Activated T-cell treated with anti-CD3 and anti-CD28 coated beads, Interleukin-2, amount 50 U/mL, for 4 hours (primary cell): ENCODE measurements around the gene SLC22A2. TPM values are rescaled to one million over a fixed set of nuclear protein-coding genes. Genes with fewer than 3 reads are reported as not detected.

Experiments
- ATAC-seq, 2 donors: fragments of 200-7000 bp; cut with Tn5 transposase; one replicate each; pipeline ENCODE4 v1.10.0; 2021
- DNase-seq: peaks from one replicate; pipeline ENCODE4 v3.0.0-alpha.2; 2020
- H3K27me3 Mint-ChIP-seq: one replicate; pipeline ENCODE4 v1.8.0; 2021; ENCODE audit warnings: low read depth, mixed read lengths
- H3K36me3 Mint-ChIP-seq: one replicate; pipeline ENCODE4 v1.8.0; 2022; ENCODE audit warnings: mixed read lengths; ENCODE audit not compliant: insufficient read depth
- H3K4me1 Mint-ChIP-seq: one replicate; pipeline ENCODE4 v1.8.0; 2021; ENCODE audit warnings: low read depth, mixed read lengths
- H3K4me3 Mint-ChIP-seq: one replicate; pipeline ENCODE4 v1.8.0; 2021; ENCODE audit warnings: mild to moderate bottlenecking, moderate library complexity, mixed read lengths
- H3K9me3 Mint-ChIP-seq: one replicate; pipeline ENCODE4 v1.8.0; 2021; ENCODE audit warnings: mixed read lengths
- total RNA-seq, 3 donors: library from RNA; stranded (reverse); gene quantifications; one replicate each; pipeline ENCODE4 v1.2.1, GENCODE V29; 2021

The SLC22A2 gene
- total RNA-seq, 3 donors from 2014 or later, result not detected

GRCh38 chr6:160278786-160279310, 20.2 kb upstream of the SLC22A2 start:
- DNase-seq (no peak), ATAC-seq (no peak)
- no peaks in the 10 kb centered on the region for H3K36me3 Mint-ChIP-seq
- H3K4me1 Mint-ChIP-seq, result no peaks in the 10 kb centered on the region
- H3K27me3 Mint-ChIP-seq, result no peaks in the 10 kb centered on the region
- H3K9me3 Mint-ChIP-seq, result no peaks in the 10 kb centered on the region
- no peak overlapping the region for H3K4me3 Mint-ChIP-seq

GRCh38 chr6:160278311-160278710, 19.7 kb upstream of the SLC22A2 start:
- H3K9me3 Mint-ChIP-seq, result no peaks in the 10 kb centered on the region
- ATAC-seq, result no peak
- no peaks in the 10 kb centered on the region for H3K27me3 Mint-ChIP-seq
- DNase-seq, result no peak
- H3K4me1 Mint-ChIP-seq, result no peaks in the 10 kb centered on the region
- H3K4me3 Mint-ChIP-seq, result no peak overlapping the region
- no peaks in the 10 kb centered on the region for H3K36me3 Mint-ChIP-seq

GRCh38 chr6:160277546-160277945, 18.9 kb upstream of the SLC22A2 start:
- Mint-ChIP-seq H3K4me3 (no peak overlapping the region), H3K9me3 (no peaks in the 10 kb centered on the region), H3K36me3 (no peaks in the 10 kb centered on the region), H3K27me3 (no peaks in the 10 kb centered on the region), H3K4me1 (no peaks in the 10 kb centered on the region)
- DNase-seq (no peak), ATAC-seq (no peak)

GRCh38 chr6:160277144-160277543, 18.5 kb upstream of the SLC22A2 start:
- no peaks in the 10 kb centered on the region for H3K4me1 Mint-ChIP-seq
- ATAC-seq, result no peak
- no peak overlapping the region for H3K4me3 Mint-ChIP-seq
- H3K27me3 Mint-ChIP-seq, result no peaks in the 10 kb centered on the region
- H3K36me3 Mint-ChIP-seq, result no peaks in the 10 kb centered on the region
- H3K9me3 Mint-ChIP-seq, result no peaks in the 10 kb centered on the region
- DNase-seq, result no peak

- no peak for ATAC-seq
- DNase-seq, result no peak
- H3K4me1 Mint-ChIP-seq, result no peaks in the 10 kb centered on the region
- no peaks in the 10 kb centered on the region for H3K27me3 Mint-ChIP-seq
- no peak overlapping the region for H3K4me3 Mint-ChIP-seq
- H3K36me3 Mint-ChIP-seq, result no peaks in the 10 kb centered on the region
- H3K9me3 Mint-ChIP-seq, result no peaks in the 10 kb centered on the region
These were observed 17.5 kb upstream of the SLC22A2 start for GRCh38 chr6:160276126-160276525.

DNA sequence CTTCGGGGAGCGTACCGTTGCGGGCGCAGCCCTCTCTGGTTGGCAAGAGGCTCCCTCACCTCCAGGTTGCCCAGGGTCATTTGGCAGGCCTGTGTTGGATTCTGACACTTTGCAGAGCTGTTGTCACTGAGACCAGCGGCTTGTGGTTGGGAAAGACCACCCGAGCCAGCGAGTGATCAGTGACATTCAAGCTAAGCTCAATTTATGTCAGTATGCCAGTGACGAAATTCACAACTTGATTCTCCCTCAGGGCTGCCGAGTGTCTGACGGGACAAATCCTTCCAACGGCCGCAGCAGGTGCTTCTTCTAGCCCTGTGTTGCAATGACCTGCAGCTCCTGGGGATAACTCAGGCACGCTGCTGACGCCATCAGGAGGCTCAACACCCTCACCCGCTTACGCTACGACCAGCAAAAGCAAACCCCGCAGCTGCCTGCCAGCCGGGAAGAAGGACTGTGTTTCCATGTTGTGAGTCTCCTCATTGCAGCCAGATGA, 16.9 kb upstream of the SLC22A2 start:
- Mint-ChIP-seq H3K27me3 (no peaks in the 10 kb centered on the region), H3K9me3 (no peaks in the 10 kb centered on the region), H3K4me1 (no peaks in the 10 kb centered on the region), H3K4me3 (no peak overlapping the region), H3K36me3 (no peaks in the 10 kb centered on the region)
- no peak for DNase-seq
- ATAC-seq, result no peak

- Mint-ChIP-seq H3K27me3 (no peaks in the 10 kb centered on the region), H3K36me3 (no peaks in the 10 kb centered on the region), H3K4me3 (no peak overlapping the region), H3K4me1 (no peaks in the 10 kb centered on the region), H3K9me3 (no peaks in the 10 kb centered on the region)
- no peak for ATAC-seq
- DNase-seq, result no peak
These were observed 16.4 kb upstream of the SLC22A2 start for GRCh38 chr6:160274871-160275510.

DNA sequence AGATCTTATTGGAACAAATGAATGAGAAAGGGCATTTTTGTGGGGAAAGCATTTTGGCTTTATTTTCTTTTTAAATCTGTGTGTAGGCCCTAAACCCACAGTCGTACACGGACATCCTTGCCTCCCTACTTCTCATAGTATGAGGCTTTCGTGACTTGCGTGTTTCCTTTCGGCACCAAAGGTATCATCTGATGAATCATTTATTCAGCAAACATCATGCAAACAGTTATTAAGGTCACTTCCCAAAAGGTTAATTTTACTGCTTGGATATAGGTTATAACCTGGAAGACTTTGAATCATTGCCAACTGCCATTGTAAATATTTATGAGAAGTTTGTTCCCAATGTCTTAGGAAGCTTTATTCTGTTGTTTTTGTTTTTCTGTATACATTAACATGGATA, 15.1 kb upstream of the SLC22A2 start:
- H3K27me3 Mint-ChIP-seq, result no peaks in the 10 kb centered on the region
- no peaks in the 10 kb centered on the region for H3K36me3 Mint-ChIP-seq
- DNase-seq (no peak), ATAC-seq (no peak)
- no peak overlapping the region for H3K4me3 Mint-ChIP-seq
- no peaks in the 10 kb centered on the region for H3K9me3 Mint-ChIP-seq
- no peaks in the 10 kb centered on the region for H3K4me1 Mint-ChIP-seq

GRCh38 chr6:160273196-160273595, 14.6 kb upstream of the SLC22A2 start:
- Mint-ChIP-seq H3K27me3 (no peaks in the 10 kb centered on the region), H3K4me3 (no peak overlapping the region), H3K36me3 (no peaks in the 10 kb centered on the region), H3K4me1 (no peaks in the 10 kb centered on the region), H3K9me3 (no peaks in the 10 kb centered on the region)
- DNase-seq (no peak), ATAC-seq (peak in 1 of 2 donors; percentile 69)

- Mint-ChIP-seq H3K4me1 (no peaks in the 10 kb centered on the region), H3K4me3 (no peak overlapping the region)
- ATAC-seq, result no peak
These were observed 14.1 kb upstream of the SLC22A2 start for GRCh38 chr6:160272707-160273106.

GRCh38 chr6:160270347-160270746, 11.7 kb upstream of the SLC22A2 start:
- no peak for ATAC-seq
- Mint-ChIP-seq H3K4me1 (peaks cover 8% of the 10 kb centered on the region), H3K4me3 (no peak overlapping the region), H3K27me3 (no peaks in the 10 kb centered on the region), H3K36me3 (no peaks in the 10 kb centered on the region), H3K9me3 (no peaks in the 10 kb centered on the region)
- DNase-seq, result no peak

More at GRCh38 chr6:160272707-160273106, 14.1 kb upstream of the SLC22A2 start:
- Mint-ChIP-seq H3K27me3 (no peaks in the 10 kb centered on the region), H3K36me3 (no peaks in the 10 kb centered on the region), H3K9me3 (no peaks in the 10 kb centered on the region)
- DNase-seq, result no peak

DNA sequence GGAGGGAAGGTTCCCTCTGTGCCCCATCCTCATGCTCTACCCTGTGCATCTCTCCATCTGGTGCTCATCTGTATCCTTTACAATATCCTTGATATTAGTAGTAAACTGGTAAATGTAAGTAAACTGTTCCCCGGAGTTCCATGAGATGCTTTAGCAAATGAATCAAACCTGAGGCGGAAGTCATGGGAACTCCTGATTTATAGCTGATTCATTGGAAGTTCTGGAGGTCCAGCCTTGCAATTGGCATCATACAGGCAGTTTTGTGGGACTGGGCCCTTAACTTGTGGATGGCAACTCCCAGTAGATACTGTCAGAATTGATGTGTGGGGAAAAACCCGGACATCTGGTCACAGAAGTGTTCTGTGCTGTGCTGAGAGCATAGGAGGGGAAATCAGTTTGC, 11.2 kb upstream of the SLC22A2 start:
- H3K27me3 Mint-ChIP-seq, result no peaks in the 10 kb centered on the region
- no peaks in the 10 kb centered on the region for H3K36me3 Mint-ChIP-seq
- DNase-seq, result no peak
- peaks cover 8% of the 10 kb centered on the region for H3K4me1 Mint-ChIP-seq
- H3K4me3 Mint-ChIP-seq, result no peak overlapping the region
- ATAC-seq, result no peak
- no peaks in the 10 kb centered on the region for H3K9me3 Mint-ChIP-seq

DNA sequence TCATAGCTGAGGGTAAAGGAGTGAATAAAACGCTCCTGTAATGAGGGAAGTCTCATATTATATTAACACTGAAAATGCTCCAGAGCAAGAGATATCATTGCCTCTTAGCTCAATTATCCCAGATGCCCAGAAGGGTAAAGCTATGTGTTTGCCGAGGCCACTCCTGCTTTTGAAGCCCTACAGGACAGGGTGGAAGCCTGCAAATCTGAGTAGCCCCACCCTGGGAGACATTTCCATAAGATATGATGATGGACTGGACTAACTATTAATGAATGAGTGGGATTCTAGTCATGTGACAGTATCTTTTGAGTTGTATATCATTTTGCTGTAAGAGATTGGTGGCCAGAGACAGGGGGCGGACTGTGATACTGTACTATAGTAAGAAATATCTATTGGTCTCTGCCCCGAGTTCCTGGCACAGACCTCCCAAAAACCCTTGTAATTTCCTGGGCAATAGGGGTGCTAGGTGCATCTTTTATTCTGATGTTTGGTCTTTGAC, 10.5 kb upstream of the SLC22A2 start:
- Mint-ChIP-seq H3K36me3 (no peaks in the 10 kb centered on the region), H3K27me3 (no peaks in the 10 kb centered on the region), H3K4me3 (no peak overlapping the region), H3K9me3 (no peaks in the 10 kb centered on the region), H3K4me1 (peaks cover 8% of the 10 kb centered on the region)
- ATAC-seq (no peak), DNase-seq (no peak)

DNA sequence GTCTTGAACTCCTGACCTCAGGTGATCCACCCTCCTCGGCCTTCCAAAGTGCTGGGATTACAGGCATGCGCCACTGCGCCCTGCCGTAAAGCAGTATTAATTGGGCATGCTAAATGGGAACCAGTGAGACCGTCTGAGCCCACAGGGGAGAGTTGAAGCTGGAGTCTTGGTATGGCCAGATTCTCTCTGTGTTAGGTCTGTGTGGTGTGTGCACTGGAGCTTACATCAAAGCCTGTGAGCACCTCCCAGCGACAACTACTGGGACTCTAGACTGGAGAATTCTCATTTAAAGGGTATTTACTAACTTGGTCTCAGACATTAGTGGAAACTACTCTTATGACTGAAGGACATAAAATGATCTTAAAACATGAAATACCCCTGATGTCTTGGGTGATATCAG, 8.5 kb upstream of the SLC22A2 start:
- ATAC-seq, result no peak
- H3K36me3 Mint-ChIP-seq, result no peaks in the 10 kb centered on the region
- H3K9me3 Mint-ChIP-seq, result no peaks in the 10 kb centered on the region
- DNase-seq, result no peak
- H3K4me1 Mint-ChIP-seq, result peaks cover 8% of the 10 kb centered on the region
- H3K27me3 Mint-ChIP-seq, result no peaks in the 10 kb centered on the region
- H3K4me3 Mint-ChIP-seq, result no peak overlapping the region

DNA sequence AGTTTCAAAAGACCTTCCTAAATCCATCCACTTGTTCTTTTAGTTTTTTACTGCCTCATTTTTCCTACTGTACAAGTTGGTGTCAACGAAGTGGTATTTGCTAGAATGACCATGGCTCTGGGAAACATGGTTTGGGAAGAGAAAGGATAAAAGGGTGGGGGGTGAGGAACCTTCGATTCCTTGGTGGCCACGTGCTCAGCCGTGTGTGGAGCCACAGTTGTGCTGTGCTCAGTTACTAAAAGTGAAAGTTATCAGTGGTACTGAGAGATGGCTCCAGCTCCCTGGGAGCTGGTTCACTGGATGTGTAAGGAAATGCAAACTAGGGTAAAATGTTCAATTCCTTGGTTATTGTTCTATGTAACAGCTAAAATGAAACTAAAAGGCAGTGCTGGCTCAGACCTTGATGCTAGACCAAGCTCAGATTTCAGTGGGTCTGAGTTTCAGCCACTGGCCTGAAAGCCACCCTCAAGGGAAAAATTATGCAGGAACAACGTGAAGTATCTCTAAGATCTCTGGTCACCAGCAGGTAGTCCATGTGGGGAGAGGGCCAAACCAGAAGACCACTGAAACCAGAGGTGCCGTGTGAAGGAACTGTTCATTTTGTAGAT, 7.4 kb upstream of the SLC22A2 start:
- no peak overlapping the region for H3K4me3 Mint-ChIP-seq
- no peaks in the 10 kb centered on the region for H3K36me3 Mint-ChIP-seq
- no peaks in the 10 kb centered on the region for H3K9me3 Mint-ChIP-seq
- ATAC-seq, result no peak
- H3K27me3 Mint-ChIP-seq, result no peaks in the 10 kb centered on the region
- H3K4me1 Mint-ChIP-seq, result peaks cover 8% of the 10 kb centered on the region
- DNase-seq, result no peak
